Measurements from ENCODE around the gene RNU1-3.

RNU1-3 gene

GRCh38 chr1:16617778-16618580 lies 48.8 kb downstream of the RNU1-3 start:
- no peak for DNase-seq (ENCODE audit: low spot score)

- DNase-seq (ENCODE audit: low spot score): no peak
These were observed 49.6 kb downstream of the RNU1-3 start for GRCh38 chr1:16617114-16617631.

Measured in hepatic stellate cell (primary cell).